SU-DHL-6 (cell line): ENCODE measurements around the gene ATP10A.

Source experiments
- EZH2phosphoT487 ChIP-seq: fragments of 200-600 bp; sonication (generic), shearing (Covaris generic); conservative IDR thresholded peaks from 2 replicates; pipeline ENCODE4 v1.6.1; 2018; ENCODE audit warnings: mild to moderate bottlenecking, antibody characterized with exemption, low read length, moderate library complexity, mixed read lengths
- TF ChIP-seq, protein P1 (sequence below): fragments of 200-600 bp; sonication (generic); IDR thresholded peaks from one replicate; pipeline ENCODE4 v1.5.1; 2017; ENCODE audit warnings: antibody characterized with exemption, mild to moderate bottlenecking, low read length, moderate library complexity; ENCODE audit not compliant: insufficient read depth, poor library complexity, severe bottlenecking

DNA sequence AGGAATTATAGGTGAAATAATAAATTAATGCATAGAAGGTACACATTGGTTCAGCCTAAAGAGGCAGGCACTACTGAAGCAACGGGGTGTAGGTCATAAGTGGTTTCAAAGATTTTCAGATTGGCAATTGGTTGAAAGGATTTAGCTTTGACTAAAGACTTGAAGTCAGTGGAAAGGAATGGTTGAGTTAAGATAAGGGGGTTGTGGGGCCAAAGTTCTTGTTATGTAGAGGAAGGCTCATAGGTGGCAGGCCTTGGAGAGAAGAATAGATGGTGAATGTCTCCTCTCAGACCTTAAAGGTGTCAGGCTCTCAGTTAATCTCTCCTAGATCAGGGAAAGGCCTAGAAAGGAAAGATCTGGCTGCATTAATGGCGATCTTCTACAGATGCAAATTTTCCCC, 209.8 kb downstream of the ATP10A start:
- TF ChIP-seq, protein P1, sequence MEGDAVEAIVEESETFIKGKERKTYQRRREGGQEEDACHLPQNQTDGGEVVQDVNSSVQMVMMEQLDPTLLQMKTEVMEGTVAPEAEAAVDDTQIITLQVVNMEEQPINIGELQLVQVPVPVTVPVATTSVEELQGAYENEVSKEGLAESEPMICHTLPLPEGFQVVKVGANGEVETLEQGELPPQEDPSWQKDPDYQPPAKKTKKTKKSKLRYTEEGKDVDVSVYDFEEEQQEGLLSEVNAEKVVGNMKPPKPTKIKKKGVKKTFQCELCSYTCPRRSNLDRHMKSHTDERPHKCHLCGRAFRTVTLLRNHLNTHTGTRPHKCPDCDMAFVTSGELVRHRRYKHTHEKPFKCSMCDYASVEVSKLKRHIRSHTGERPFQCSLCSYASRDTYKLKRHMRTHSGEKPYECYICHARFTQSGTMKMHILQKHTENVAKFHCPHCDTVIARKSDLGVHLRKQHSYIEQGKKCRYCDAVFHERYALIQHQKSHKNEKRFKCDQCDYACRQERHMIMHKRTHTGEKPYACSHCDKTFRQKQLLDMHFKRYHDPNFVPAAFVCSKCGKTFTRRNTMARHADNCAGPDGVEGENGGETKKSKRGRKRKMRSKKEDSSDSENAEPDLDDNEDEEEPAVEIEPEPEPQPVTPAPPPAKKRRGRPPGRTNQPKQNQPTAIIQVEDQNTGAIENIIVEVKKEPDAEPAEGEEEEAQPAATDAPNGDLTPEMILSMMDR: no peak
- no peak for TF ChIP-seq EZH2phosphoT487
